ENCODE results near the gene MRO.
"Not testable (repeated sequence)": the region's sequence is repeated elsewhere in the genome, so short reads cannot be mapped to it uniquely, and the experiment has no call there.

Gene MRO

GRCh38 chr18:50819728-50820378 lies at the start of gene MRO:
Gene MRO, minus strand, starts transcription at chr18:50820016. Its CDS starts 10,616 bp downstream, at chr18:50809400.
- peak; percentile 84 for DNase-seq

DNA sequence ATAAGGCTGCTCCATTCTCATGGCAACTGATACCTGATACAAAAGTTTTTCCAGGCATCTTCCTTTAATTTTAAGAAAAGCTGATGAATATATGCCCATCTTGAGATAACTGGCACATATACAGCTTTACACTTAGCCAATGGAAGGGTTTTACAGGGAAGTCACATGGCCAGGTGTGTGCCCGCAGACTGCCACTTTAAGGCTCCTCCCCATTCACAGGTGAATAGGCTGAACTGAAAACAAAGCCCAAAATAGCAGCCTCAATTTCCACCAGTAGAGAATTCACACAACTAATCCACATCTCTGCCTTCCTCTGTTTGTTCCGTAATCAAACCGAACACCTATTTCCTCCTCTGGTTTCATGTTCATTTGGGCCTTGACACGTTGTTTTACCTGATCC lies 49.3 kb upstream of the MRO start:
- no peak for DNase-seq

GRCh38 chr18:50866765-50867164 lies 46.9 kb upstream of the MRO start:
- peak; percentile 46 for DNase-seq

DNA sequence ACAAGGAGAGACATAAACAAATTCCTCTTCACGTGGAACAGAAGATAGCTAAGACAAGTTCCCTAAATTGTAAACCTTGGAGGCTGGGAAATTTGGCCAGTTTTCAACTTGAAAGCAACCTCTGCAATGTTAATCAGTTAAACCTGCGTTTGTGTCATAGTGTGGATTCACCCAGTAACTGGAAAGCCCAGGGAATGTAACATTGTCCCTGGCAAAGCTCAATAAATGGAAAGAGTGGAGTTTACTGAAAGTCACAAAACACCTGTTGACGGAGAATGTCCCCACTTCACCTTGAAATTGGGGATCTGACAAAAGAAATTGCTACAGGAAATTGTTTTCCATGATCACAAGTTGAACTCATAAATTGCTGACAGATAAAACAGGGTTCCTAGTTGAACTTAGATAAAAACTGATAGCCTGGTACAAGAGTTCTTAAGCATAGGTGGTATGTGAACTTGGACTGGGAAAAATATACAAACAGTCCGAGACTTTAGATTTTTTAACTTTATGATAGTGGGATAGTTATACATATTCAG lies 44.1 kb upstream of the MRO start:
- no peak for DNase-seq

GRCh38 chr18:50862401-50862800 lies 42.6 kb upstream of the MRO start:
- DNase-seq: peak; percentile 68

GRCh38 chr18:50861617-50862016 lies 41.8 kb upstream of the MRO start:
- no peak for DNase-seq

- DNase-seq: no peak
Measured at GRCh38 chr18:50859793-50860555, 40.2 kb upstream of the MRO start.

- no peak for DNase-seq
Measured at GRCh38 chr18:50857694-50858093, 37.9 kb upstream of the MRO start.

DNA sequence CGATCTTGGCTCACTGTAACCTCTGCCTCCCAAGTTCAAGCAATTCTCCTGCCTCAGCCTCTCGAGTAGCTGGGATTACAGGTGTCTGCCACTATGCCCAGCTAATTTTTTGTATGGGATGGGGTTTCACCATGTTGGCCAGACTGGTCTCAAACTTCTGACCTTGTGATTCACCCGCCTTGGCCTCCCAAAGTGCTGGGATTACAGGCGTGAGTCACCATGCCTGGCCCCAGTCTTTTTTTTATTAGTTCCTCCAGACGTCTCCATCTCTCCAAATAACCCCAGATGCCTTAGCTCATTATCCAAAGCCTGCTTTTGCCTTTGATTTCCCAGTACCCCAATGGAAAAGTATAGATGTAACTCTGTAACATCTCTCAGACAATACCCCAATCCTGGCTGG lies 37.4 kb upstream of the MRO start:
- DNase-seq: not testable (repeated sequence)

GRCh38 chr18:50855976-50856757 lies 36.4 kb upstream of the MRO start:
- no peak for DNase-seq

DNA sequence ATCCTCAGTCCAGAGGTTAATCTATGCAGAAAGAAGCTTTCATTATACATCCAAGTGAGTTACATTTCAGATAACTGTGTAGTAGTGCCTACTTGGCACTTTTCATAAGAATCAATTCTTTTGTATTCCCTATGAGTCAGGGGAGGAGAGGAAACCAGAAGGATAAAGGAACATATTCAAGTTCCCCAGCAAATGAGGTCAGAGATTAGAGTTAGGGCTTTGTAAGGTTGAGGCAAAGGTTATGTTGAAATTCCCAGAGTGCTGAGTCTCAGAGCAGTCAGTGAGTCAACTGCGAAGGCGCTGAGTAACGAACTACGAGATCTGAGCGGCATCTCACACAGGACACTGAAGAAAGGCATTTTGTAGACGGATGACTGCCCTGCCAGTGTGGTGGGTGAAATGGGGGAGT lies 34.1 kb upstream of the MRO start:
- peak; percentile 95 for DNase-seq

DNA sequence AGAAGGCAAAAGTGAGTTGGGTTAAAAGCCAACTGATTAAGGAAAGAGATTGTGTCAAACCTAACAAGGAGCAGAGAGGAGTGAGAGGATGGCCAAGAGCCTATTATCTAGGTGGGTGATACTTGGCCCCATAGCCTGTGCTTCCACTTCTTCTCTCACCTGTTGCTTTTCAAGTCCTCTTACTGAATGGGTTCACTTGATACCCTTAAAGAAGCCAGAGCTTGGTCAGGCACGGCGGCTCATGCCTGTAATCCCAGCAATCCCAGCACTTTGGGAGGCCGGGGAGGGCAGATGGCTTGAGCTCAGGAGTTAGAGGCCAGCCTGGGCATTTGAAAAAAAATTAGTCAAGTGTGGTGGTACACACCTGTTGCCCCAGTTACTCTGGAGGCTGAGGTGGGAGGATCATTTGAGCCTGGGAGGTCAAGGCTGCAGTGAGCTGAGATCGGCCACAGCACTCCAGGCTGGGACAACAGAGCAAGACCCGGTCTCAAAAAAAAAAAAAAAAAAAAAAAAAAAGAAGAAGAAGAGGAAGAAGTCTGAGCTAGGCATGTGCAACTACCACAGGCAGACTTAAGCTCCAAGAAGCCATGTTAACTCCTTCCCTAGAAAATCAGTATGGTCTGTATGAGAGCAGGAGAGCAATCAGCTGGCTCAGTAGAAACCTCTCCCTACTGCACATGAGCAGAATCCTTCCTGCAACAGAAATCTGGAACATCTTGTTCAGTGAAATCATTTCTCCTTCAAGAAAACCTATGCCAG lies 30.7 kb upstream of the MRO start:
- no peak for DNase-seq

DNA sequence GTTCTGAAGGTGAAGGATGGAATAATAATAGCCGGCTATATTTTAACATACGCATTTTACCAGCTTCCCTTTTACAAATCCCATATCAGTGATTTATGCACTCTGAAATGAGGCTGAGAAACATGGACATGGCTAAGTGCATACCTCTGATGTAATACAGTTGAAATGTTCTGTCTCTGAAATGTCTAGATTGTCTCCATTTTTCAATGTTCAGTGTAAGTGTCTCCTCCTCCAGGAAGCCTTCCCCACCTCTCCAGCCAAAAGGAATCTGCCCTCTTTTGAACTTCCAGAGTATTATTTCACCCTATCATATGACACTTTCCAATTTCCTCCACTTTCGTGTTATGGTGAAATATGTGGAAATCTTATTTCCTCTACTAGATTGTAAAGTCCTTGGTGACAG lies 29.6 kb upstream of the MRO start:
- DNase-seq: peak; percentile 49

- DNase-seq: peak; percentile 65
Measured at GRCh38 chr18:50848991-50849390, 29.2 kb upstream of the MRO start.

GRCh38 chr18:50848061-50848551 lies 28.3 kb upstream of the MRO start:
- peak; percentile 66 for DNase-seq

GRCh38 chr18:50847192-50847591 lies 27.4 kb upstream of the MRO start:
- DNase-seq: peak; percentile 55

DNA sequence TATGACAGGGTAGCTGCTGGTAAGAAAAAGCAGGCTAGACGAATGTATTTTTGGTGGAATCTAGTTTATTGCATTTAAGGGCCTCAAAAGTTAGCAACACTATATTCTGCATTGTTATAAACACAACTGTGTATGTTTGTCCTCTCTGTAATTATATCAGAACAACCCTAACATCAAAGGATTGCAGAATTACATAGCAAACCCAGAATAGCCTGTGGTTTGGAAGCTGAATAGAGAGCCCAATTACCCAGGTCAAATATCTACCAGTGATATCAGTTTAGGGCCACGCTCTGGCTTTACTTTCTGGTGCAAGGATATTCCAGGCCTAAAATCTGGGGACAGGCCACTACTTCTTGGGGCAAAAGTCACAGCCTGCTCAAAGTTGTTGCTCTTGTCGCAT lies 25.1 kb upstream of the MRO start:
- DNase-seq: no peak

DNA sequence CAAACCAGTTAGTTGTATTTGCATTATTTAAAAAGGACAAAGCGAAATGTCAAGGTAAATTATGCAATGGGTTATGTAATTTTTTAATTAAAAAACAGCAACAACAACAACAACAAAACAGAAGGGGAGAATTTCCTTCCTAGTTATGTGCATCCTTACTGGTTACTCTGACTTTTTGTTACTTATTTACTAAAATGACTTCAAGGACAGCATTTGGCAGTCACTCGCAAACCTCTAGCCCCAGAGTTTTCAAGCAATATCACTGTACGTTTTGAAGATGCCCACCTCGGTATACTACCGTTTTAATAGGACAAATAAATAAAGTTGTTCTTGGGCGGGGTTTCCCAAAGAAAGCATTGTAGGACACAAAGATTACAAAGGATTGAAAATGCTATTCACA lies 24.7 kb upstream of the MRO start:
- DNase-seq: no peak

DNA sequence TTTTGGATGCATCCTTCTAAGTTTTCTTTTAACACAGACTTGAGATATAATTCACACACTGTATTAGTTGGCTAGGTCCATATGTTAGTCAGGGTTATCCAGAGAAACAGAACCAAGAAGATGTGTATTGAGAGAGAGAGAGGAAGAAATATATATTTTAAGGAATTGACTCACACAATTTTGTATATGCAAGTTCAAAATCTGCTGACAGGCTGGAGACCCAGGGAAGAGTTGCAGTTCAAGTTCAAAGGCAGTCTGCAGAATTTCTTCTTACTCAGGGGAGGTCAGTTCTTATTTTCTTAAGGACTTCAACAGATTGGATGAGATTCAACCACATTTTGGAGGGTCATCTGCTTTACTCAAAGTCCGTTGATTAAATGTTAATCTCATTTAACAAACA lies 23.0 kb upstream of the MRO start:
- peak; percentile 30 for DNase-seq

DNA sequence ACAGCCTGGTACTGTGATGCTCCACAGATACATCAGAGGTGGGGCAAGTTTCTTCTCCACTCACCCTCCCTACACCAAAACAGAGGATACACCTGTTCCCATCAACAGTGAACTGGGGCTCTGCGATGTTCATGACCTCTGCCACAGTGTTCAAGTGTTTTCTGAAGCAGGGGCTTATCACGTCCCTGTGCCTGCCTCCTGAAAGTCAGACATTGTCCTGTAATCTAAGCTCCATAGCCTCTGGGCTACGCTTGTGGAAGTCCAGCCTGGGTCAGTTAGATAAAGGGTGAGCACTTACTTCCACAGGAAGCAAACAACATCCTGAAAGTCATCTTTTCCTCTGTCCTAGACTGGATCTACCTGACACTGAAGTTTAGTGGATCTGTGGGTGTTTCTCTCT lies 20.2 kb upstream of the MRO start:
- DNase-seq: no peak

- no peak for DNase-seq
Measured at GRCh38 chr18:50839341-50839740, 19.5 kb upstream of the MRO start.

- peak; percentile 50 for DNase-seq
Measured at GRCh38 chr18:50836521-50836957, 16.7 kb upstream of the MRO start.

All from suppressor macrophage treated with lipopolysaccharide for 4 hours (primary cell).